ENCODE measurements around the gene ZSWIM9.
A peak's percentile ranks its signal among the peaks of the same experiment; 100 is the strongest.
"Not testable (repeated sequence)": the region's sequence is repeated elsewhere in the genome, so short reads cannot be mapped to it uniquely, and the experiment has no call there.

Gene ZSWIM9

DNA sequence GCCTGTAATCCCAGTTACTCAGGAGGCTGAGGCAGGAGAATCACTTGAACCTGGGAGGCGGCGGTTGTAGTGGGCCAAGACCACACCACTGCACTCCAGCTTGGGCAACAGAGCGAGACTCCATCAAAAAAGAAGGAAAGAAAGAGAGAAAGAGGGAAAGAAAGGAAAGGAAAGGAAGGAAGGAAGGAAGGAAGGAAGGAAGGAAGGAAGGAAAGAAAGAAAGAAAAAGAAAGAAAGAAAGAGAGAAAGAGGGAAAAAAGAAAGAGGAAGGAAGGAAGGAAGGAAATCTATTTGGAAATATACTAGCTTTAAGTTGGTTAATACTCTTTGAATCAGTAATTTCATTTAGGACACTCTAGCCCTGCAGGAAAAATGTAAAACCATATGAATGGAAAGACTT lies 50.3 kb downstream of the ZSWIM9 start:
- not testable (repeated sequence) for DNase-seq

DNA sequence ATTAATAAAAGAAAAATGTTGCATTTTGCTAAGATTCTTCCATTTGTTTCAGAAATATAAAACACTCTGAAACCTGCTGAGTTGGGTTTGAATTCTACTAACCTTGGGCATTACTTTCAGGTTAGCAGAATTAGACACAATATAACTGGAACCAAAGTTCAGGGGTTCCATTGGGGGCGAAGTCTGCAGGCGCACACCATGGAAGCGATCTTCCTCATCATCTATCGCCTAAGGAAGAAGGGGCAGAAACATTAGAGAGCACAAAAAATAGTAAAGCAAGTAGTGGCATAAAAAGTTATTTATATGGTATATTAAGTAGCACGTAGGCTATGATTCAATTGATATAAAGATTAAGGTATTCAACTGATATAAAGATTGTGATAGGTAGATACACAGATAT lies 51.1 kb downstream of the ZSWIM9 start:
- DNase-seq, result no peak

DNA sequence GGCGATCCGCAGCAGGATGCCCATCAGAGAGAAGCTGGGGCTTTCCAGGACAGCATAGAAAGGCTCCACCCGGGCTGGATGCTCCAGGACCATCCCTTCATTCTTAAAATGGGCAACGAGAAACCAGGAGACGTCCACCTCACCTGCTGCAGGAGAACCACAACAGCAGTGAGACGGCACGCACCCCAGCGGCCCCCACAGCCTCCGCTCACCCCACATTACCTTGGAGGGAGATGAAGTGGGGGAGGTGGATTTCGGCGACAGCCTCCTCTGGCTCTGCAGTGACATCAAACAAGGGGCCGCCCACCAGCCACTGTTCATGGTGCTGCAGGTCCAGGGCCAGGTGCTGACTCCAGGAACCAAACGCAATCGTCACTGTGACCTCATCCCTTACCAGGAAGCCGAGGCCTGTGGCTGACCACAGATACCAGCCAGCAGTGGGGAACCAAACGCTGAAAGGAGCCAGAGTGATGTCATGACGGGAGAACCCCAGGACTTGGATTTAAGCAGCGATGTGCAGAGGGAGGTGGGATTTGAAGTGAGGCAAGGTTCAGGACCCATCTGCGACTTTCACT lies 60.2 kb downstream of the ZSWIM9 start:
- no peak for DNase-seq

DNA sequence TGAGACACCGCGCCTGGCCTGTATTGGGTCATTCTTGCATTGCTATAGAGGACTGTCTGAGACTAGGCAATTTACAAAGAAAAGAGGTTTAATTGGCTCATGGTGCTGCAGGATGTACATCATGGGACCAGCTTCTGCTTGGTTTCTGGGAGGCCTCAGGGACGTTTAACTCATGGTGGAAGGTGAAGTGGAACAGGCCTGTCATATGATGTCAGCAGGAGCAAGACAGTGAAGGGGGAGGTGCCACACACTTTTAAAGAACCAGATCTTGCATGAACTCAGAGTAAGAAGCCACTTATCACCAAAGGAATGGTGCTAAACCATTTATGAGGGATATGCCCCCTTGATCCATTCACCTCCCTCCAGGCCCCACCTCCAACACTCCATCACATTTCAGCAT lies 66.6 kb downstream of the ZSWIM9 start:
- no peak for DNase-seq

DNA sequence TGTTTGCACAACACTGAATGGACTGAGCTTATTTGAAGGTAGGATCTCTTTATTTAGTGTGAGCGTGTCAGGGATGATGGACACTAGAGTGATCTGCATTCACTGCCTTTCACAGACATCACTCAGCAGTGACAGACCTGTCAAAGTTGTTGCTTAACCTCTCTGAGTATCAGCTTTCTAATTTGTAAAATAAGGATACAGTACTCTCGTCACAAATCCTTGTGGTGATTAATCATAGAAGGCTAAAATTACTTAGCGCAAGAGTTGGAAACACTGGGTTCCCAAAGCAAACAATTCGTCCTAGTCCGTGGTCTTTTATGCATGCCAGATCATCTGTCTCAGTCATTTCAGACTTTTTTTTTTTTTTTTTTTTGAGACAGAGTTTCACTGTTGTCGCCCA lies 68.6 kb downstream of the ZSWIM9 start:
- no peak for DNase-seq

DNA sequence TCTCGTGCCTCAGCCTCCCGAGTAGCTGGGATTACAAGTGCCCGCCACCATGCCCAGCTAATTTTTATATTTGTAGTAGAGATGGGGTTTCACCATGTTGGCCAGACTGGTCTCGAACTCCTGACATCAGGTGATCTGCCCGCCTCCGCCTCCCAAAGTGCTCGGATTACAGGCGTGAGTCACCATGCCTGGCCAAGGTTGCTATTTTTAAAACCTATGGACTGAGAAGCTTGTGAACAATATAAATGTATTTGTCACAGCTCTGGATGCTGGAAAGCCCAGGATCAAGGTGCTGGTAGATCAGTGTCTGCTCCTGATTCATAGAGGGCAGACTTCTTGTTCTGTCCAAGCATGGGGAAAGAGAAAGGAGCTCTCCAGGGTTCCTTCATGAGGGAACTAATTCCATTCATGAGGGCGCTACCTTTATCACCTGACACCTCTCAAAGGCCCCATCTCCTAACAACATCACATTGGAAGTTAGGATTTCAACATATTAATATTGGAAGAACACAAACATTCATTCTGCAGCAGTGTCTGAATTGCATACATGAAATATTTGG lies 69.2 kb downstream of the ZSWIM9 start:
- DNase-seq, result no peak

DNA sequence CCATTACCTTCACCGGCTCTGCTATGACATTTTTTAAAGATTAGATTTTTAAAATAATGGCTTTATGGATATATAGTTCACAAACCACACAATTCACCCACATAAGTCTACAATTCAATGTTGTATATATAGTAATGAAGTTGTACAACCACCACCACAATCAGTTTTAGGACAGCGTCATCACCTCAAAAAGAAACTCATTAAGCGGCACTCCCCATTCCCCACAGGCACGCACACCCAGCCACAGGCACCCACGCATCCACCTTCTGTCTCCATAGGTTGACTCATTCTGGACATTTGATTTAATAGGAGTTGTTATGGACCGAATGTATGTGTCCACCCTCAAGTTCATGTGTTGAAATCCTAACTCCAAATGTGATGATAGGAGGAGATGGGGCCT lies 71.3 kb downstream of the ZSWIM9 start:
- DNase-seq, result not testable (repeated sequence)

DNA sequence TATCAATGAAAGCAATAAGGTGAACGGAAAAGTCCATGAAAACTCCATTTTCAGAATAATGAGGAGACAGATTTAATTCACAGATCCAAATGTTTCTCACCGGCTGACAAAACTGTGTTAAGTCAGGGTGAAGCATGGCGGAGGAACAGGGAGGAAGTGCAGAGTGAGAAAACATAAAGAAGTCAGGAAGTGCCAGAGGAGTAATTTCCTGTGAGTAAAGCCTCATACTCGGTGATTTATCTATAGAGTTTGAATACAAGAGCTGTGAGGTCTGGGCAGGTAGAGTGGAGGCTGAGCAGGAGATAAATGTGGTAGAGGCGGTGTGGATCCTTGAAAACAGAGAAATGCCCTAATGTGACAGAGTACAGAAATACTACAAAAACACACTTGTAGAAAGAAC lies 73.8 kb downstream of the ZSWIM9 start:
- peak; percentile 25 for DNase-seq

DNA sequence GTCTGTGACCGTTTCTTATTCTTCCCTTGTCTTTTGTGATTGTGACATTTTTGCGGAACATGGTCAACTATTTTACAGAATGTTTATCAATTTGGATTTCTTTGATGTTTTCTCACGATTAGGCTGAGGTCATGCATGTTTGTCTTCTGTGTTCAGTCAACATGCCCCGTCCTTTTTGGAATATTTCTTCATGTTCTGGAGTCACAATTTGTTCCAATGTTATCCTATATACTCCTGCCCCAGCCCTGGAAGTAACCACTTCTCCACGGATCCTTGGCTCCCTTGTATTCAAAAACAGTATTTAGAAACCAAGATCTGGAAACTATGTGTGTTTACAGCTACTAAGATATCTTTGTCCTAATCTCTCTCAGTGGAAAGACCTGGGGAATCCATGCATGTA lies 75.6 kb downstream of the ZSWIM9 start:
- DNase-seq, result no peak

DNA sequence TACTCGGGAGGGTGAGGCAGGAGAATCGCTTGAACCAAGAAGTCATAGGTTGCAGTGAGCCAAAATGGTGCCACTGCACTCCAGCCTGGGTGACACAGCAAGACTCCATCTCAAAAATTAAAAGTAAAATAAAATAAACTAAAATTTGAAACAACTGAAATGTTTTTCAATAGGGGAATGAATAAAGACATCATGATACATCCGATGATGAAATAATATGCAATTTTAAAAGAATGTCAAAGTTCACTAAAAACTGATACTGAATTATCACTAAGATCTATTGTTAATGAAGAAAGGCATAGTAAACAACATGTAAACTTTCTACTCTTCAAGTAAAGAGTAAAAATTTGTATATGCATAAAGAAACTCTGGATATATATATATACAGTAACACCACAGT lies 76.7 kb downstream of the ZSWIM9 start:
- no peak for DNase-seq

Data from hematopoietic multipotent progenitor cell treated with erythropoietin and hydrocortisone succinate and interleukin-3 and kit ligand, for 6 days (in vitro differentiated cells).